ENCODE results near the gene LGI1. TPM values are rescaled to one million over a fixed set of nuclear protein-coding genes. Genes with fewer than 3 reads are reported as not detected.

LGI1 gene
- polyA plus RNA-seq, 1 donor from 2014 or later = 2.1 TPM

- Histone ChIP-seq H3K4me3 (ENCODE audit: low read length) (no peak overlapping the region), H3K9me2 (ENCODE audit: insufficient read depth, low read length) (no peaks in the 10 kb centered on the region), H4K20me1 (ENCODE audit: insufficient read depth) (no peaks in the 10 kb centered on the region), H3K9me3 (ENCODE audit: low read length) (no peaks in the 10 kb centered on the region), H3K36me3 (ENCODE audit: insufficient read depth, low read length) (no peaks in the 10 kb centered on the region), H3K27me3 (ENCODE audit: insufficient read depth, low read depth, low read length) (no peaks in the 10 kb centered on the region), H3K4me2 (ENCODE audit: low read length) (no peak overlapping the region), H3K27ac (ENCODE audit: low read length) (no peak overlapping the region), H3F3A (ENCODE audit: insufficient read depth, low read length, poor library complexity, severe bottlenecking) (no peaks in the 10 kb centered on the region), H3K79me2 (replicated peaks; ENCODE audit: insufficient read depth, low read length) (no peaks in the 10 kb centered on the region), H3K9ac (ENCODE audit: low read length) (no peak overlapping the region), H2AFZ (ENCODE audit: low read depth, low read length) (no peak overlapping the region)
- TF ChIP-seq SMC3 (conservative IDR thresholded peaks at IDR 0.05; ENCODE audit: poor library complexity) (no peak), REST (IDR thresholded peaks at IDR 0.05; ENCODE audit: borderline replicate concordance) (no peak), CTCF (IDR thresholded peaks at IDR 0.05; ENCODE audit: poor library complexity, severe bottlenecking) (no peak), POLR2AphosphoS5 (IDR thresholded peaks at IDR 0.05) (no peak), EP300 (conservative IDR thresholded peaks at IDR 0.05; ENCODE audit: poor library complexity, severe bottlenecking) (no peak), EZH2 (IDR thresholded peaks at IDR 0.05; ENCODE audit: borderline replicate concordance, insufficient read depth, low read length, poor library complexity, severe bottlenecking) (no peak), TAF1 (IDR thresholded peaks at IDR 0.05; ENCODE audit: low read depth) (no peak), RAD21 (conservative IDR thresholded peaks at IDR 0.05) (no peak), MXI1 (conservative IDR thresholded peaks at IDR 0.05; ENCODE audit: poor library complexity, severe bottlenecking) (no peak)
These were observed 4.0 kb upstream of the LGI1 start for GRCh38 chr10:93753621-93754250.

GRCh38 chr10:93754761-93755160, 3.0 kb upstream of the LGI1 start:
- Histone ChIP-seq H4K20me1 (ENCODE audit: insufficient read depth) (no peaks in the 10 kb centered on the region), H3K27ac (ENCODE audit: low read length) (no peak overlapping the region), H3K4me2 (ENCODE audit: low read length) (no peak overlapping the region), H3K9me3 (ENCODE audit: low read length) (no peaks in the 10 kb centered on the region), H3K36me3 (ENCODE audit: insufficient read depth, low read length) (no peaks in the 10 kb centered on the region), H3K4me3 (ENCODE audit: low read length) (no peak overlapping the region), H3F3A (ENCODE audit: insufficient read depth, low read length, poor library complexity, severe bottlenecking) (no peaks in the 10 kb centered on the region), H3K9me2 (ENCODE audit: insufficient read depth, low read length) (no peaks in the 10 kb centered on the region), H3K79me2 (replicated peaks; ENCODE audit: insufficient read depth, low read length) (no peaks in the 10 kb centered on the region), H3K9ac (ENCODE audit: low read length) (no peak overlapping the region), H2AFZ (ENCODE audit: low read depth, low read length) (no peak overlapping the region), H3K27me3 (ENCODE audit: insufficient read depth, low read depth, low read length) (no peaks in the 10 kb centered on the region)
- TF ChIP-seq SMC3 (conservative IDR thresholded peaks at IDR 0.05; ENCODE audit: poor library complexity) = no peak
